ENCODE measurements around the gene SLCO4A1.

SLCO4A1 gene

DNA sequence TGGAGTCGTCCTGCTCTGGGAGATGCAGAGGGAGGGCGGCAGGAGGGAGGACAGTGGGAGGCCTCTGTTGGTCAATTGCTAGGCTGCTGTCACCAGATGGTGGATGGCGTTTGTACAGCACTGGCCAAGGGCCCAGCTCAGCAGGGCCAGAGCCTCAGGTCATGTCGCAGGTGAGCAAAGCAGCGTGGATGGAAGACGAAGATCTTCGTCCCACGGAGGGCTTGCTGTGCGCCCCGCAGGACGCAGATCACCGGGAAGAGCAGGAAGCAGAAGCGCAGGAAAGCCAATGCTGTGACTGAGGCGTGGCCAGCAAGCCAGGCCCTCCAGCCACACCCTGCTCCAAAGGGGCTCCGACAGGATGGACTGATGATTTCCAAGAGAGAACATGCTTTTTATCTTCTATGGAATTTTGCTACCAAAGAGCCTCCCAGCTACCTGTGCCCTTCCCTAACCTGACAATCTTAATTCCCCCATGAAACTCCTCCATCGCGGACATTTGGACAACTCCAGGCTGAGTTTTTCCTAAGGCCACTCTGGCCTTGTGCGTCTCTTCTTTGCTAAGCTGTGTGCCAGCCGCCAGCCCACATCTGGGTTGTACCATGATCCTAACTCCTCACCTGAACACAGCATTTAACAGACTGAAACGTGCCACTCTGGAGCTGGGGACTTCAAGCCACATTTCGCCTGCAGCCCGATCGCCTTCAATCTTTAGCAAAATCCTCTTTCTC is 3.5 kb upstream of the SLCO4A1 start:
- no peak for DNase-seq

DNA sequence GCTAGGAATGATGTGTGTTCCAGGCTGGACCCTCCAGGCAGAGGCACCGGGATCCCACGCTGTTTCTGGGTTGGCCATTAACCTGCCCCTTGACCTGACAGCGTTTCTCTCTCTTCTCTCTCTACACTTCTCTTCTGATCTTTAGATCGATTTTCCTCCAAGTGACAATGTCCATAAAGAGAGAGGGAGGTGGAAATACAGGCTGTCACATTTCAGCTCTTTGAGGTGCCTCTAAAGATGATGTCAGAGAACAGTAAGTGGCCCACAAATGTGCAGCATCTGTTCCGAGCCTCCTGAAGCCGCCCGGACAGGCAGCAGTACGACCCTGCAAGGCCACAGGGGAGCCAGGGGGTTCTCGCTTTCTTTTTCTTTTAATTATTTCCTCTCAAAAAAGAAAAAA is 2.5 kb upstream of the SLCO4A1 start:
- DNase-seq: no peak

DNA sequence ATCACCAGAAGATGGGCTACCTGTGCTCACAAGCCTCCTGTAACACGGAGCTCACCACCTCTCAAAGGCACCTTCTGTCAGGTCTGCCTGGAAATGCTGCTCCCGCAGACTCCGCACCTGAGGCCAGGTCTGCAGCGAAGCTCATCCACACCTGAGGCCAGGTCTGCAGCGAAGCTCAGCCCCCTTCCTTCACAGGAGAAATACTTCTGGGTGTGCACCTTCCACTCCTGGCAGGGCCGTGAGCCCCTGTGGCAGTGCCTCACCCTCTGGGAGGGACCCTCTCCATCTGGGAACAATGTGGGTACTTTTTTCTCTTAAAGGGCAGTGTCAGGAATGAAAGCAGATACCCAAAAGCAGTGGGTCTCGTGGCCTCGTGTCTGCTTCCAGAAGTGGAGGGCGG is 1.4 kb upstream of the SLCO4A1 start:
- DNase-seq: no peak

DNA sequence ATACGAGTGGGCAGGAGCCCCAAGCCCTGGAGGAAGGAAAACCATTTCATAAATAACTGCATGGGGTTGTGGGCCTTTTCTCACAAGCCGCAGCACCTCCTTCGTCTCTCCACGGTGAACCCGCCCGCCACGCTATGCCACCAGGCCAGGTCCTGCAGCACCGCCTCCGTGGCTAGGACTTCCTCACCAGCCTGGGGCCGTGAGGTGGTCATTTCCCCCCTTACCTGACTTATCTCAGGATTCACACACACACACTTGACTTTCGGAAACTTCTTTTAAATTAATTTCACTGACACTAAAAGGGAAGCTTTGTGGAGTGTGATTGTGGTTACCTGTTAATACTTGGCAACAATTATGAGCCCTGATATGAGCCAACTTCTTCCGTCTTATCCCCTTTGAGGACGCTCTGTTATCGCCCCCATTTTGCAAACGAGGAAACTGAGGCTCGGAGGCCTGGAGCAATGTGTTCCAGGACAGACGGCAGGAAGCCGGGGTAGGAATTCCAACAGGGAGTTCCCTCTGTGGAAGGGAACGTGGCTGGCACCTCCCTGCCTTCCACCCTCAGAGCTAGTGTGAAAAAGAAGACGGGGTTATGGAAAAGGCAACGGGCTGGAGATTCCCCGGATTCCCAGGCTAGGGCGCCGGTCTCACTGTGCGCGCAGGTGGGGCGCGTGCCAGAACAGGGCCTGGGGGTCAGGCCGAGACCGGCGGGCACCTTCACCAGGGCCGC is 817 bp upstream of the SLCO4A1 start:
- no peak for DNase-seq

DNA sequence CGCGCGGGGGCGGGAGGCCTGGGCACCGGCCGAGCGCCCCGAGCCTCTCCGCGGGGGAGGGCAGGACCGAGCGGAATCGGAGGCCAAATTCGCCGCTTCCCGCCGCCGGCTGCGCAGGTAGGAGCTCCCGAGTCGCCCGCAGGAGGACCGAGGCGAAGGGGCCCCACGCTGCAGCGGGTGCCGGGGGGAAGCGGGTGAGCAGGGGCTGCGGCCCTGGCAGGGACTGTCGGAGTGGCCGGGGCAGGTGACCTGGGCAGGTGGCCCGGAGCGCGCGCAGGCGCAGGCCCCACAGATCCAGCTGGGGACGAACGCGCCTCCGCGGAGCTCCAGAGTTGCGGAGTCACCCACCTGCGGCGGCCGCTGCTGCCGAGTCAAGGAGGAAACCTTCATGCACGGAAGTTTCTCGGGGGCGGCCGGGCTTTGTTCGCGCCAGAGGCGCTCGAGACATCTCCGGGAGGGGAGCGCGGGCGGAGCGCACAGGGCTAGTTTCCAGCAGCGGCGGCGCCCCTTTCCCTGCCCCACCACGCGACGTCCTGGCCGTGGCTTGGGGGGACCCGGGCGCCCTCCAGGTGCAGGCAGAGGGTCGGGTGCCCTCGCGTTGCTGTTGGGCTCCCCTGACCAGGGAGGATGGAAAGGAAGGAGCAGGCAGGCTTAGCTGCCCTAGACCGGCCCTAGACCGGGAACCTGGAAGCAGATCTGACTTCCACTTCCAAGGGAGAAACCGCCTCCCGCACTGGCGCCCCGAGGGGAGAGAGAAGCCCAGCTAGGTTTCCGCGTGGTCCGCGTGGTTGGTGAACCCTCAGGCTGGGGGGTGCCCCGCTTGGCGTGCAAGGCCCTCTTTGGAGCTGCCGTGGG is 590 bp downstream of the SLCO4A1 start:
- DNase-seq: no peak

DNA sequence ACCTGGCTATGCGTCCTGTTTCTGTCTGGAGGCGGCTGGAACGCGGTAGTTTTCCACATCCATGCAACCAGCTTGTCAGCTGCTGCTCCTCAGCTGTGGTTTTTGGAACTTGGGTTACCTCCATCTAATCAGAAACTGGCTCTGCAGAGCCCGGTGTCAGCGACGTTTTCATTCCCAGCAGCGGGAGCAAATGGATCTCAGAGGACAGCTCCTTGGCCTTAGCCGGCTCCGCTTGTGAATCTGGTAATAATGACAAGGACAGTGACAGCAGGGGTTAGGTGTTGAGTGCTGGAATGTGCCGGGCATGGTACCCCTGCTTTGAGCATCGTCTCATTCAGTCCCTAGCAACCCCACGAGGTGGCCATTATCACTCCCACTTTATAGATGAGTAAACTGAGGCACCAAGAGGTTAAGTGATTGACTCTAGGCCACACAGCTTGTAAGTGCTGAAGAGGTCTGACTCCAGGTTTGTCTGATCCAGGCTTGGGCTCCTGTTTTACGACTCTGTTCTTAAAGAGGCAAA is 1.3 kb downstream of the SLCO4A1 start:
- no peak for DNase-seq

DNA sequence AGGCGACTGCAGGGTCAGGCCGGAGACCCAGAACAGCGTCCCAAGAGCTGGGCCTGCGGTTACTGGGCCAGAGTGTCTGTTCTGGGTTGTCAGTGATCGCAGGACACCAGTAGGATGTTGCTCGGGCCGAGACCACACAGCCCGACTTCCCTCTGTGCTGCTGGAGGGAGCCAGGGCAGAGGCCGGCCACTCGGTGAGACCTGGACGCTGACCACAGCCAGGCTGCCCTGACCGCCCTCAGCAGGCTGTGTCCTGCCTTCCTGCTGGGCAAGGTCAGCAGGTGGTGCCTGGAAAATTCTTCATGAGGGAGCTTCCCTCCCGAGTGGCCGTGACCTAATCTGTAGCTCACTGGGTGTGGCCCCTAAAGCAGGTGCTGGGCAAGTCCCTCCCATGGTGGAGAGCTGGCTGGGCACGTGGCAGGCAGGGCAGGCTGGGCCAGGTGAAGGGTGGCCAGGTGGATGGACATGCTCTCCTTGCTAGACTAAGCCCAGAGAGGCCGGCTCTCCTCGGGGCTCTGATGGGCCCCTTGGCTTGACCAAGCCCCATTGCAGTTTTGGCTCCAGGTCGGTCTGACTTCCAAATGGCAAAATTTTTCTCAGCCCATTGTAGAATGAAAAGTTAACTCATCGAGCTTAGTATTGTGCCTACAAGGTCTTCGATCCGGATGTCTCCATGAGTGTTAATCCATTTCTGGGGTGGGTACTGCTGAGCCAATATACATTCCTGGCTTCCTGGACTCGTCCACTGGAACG is 1.9 kb downstream of the SLCO4A1 start:
- no peak for DNase-seq

DNA sequence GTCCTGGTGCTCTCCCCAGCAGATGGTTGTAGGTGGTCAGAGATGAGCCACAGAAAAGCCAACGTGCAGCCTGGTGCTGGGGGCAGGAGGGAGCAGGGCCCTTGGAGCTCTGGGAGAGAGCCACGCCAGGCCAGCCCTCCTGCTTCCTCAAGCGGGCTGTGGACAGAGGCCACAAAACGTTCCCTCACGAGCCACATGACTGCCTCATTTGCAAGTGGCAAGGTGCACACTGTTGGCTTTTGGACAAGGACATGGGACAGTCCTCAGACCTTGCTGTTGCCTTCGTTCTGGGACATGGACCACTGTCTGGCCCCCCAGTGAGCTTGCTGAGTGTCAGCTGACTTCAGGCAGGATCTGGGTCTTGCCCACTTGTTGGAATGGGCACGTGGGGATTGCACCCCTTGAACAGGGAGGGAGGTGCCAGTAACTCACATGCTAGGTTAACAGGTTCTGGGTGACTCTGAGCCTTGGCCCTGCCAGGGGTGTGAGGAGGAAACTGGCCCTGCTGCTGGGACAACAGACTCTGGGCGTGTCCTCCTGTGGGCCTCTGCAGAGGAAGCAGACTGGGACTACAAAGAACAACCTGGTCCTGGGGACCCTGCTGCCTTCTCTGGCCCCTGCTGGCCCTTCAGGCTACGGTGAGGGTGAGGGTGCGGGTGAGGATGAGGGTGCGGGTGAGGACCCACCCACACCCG is 2.6 kb downstream of the SLCO4A1 start:
- DNase-seq: no peak

DNA sequence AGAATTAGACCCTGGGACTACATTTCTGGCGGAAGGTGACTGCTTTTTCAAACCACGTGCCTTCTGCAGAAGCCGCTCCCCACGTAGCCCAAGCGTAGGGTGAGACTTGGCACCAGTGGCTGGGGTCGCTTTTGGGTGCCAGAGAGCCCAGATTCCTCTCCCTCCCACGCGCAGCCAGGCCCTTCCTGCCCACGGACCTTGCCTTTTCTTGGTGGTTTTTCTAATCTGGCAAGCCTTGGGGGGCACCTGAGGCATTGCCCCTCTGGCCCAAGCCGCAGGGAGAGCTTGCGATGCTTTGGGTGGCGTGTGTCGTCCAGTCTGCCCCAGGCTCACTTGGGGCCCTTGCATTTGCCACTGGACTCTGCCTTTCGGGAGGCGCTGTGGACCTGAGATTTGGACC is 3.3 kb downstream of the SLCO4A1 start:
- DNase-seq: no peak

DNA sequence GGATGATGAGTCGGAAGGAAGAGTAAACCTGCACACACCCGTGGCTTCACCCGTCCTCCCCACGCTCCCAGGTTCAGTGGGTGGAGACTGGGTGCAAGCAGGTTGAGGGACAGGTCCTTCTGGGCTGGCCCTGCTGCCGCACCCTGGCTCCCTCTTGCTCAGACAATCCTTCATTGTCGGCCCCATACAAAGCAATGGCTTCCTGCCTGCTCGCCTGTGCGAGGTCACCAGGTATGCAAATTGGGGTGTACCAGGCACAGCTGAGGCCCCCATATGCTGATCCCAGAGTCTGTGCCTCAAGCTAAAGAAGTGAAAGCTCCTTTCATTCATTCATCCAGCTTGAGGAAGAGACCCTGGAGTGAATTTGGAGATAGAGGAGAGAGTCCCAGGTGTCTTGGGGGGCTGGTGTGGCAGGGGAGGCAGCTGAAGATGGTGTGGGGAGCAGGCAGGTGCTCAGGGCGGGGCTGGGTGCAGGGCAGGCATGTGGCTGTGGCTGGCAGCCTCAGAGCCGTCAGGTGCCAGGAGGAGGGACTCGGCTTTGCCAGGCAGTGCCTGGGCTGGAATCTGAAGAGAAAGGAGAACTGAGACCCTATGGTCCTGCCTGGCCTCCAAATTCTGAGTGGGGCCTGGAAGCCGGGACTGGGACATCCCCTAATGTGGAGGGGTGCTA is 4.7 kb downstream of the SLCO4A1 start:
- DNase-seq: no peak

DNA sequence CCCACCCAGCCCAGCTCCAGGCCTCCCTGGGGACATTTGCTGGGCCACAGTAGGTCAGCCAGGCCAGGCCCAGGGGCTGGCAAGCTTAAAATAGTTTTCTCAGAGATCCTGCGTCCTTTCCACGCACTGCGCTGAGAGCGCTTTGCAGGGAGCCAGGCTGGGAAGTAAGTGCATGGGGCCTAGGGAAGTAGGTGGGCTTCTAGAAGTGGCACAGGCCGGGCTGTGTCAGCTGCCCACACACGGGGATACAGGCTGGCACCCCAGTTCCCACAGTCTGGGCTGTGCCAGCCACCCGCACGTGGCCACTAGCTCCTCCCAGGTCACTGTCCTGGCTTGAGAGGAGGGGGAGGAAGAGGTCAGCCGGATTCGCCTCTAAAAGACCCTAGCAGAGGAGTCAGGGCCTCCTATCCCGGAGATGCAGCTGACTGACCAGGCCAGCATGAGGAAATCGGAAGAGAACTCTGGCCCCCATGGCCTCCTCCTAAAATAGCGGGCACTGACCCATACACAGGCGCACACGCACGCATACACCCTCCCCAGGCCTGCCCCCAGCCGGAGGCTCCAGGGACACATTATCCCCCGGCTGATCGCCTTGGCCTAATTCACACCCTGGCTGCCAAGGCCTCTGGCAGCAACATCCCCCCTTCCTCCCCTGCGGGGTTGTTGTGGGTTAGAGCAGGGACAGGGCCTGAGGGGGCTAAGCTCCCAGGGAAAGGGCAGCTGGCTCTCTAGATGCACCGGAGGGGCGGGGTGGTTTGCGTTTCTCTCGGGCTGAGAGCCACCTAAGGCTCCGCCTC is 5.4 kb downstream of the SLCO4A1 start:
- DNase-seq: no peak

DNA sequence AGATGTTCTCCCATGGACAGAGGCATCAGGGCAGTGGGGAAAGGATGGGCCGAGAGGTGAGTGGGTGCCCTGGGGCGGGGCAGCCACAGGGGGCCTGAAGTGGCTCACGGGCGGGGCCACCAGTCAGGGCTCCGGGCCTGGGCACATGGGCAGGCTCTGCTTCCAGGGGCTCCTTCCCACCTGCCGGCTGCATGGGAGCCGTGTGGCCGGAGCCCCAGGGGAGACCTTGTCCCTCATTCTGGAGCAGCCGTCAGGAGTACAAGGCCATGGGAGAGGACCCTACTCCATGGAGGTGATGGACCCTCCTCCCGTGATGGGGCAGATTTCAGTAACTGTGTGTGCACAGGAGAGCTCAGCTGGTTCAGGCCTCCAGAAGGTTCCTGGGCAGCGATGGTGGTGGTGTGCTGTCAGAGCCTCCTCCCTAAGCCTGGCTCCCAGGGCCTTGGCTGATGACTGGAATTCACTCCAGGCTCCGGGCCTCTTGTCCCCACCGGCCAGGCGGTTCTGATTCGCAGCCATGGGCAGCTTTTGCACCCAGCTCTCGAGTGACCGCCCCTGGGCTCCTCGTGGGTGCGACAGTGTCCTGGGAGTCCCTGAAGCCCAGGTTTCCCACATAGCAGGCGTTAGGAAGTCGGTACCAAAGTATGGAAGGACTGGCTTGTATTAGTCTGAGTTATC is 6.2 kb downstream of the SLCO4A1 start:
- DNase-seq: no peak

DNA sequence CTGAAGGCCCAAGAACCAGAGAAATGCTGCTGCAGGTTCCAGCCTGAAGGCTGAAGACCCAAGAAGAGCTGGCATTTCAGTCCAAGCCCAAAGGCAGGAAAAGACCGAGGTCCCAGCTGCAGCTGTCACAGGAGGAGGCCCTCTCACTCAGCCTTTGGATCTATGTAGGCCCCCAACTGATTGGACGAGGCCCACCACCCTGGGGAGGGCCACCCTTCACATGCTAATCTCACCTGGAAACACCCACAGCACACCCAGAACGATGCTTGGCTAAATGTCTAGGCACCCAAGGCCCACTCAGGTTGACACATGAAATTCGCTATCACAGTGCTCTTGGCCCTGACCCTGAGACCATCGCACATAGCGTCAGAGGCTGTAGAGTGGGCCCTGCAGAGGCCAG is 6.8 kb downstream of the SLCO4A1 start:
- no peak for DNase-seq

DNA sequence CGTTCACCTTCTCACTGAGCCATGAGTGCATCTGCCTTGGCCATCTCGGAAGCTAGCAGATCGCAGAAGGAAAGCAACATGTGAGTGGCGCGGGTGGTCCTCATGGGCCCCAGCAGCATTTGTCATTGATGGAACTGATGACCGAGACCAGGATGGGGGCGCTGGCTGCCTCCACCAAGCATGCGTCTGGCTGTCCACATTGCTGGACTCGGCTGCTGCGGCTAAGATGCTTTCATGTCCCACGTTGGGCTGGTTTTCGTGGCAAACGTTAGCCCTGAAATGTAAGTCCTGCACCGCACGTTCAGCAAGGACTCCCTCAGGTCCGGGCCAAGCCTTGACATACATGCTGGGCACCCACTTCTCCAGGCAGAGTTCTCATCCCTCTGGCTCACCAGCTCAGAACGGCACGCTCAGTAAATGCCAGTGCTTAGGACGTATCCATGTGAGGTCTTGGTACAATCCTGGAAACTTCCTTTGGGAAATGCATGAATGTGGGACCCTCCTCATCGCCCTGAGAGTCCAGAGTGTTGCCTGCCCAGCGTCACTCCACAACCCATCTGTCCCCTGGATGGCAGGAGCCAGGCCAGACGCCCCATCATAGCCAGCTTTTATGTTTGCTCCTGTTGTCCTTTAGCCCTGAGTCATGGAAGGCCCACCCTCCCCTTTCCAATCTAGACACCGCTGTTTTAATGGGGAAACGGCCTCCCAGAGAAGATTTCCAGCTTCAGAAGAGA is 8.4 kb downstream of the SLCO4A1 start:
- DNase-seq: no peak

DNA sequence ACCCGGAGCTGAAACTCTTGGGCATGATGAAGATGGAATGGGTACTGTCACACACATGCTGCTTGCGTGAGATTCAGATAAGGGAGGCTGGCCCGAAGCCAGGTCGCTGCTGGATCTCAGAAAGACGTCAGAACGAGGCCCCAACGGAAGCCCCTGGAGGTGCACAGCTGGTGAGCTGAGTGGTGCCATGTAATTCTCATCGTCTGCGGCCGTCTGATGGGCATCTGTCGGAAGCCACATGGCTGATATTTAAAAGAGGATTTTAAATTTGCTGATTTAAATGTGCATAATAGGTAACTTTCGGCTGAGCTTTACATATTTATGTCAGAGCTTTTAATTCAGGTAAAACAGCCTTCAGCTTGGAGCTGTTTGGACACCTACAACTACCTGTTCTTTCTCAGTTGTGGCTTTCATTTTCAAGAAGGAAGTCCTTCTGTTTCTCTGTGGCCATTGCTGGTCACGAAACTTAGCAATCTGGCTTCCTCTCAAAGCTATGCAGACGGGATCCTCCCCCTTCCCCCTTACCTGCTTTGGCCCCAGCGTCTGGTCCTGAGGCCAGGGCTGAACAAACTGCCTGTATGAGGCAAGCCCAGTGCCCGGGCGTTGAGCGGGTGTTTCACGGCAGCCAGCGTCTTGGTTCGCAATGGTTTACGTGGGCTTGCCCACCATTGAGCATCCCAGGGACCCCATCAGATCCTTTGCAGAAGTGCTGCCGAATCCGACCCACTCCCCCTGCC is 9.2 kb downstream of the SLCO4A1 start:
- DNase-seq: no peak

DNA sequence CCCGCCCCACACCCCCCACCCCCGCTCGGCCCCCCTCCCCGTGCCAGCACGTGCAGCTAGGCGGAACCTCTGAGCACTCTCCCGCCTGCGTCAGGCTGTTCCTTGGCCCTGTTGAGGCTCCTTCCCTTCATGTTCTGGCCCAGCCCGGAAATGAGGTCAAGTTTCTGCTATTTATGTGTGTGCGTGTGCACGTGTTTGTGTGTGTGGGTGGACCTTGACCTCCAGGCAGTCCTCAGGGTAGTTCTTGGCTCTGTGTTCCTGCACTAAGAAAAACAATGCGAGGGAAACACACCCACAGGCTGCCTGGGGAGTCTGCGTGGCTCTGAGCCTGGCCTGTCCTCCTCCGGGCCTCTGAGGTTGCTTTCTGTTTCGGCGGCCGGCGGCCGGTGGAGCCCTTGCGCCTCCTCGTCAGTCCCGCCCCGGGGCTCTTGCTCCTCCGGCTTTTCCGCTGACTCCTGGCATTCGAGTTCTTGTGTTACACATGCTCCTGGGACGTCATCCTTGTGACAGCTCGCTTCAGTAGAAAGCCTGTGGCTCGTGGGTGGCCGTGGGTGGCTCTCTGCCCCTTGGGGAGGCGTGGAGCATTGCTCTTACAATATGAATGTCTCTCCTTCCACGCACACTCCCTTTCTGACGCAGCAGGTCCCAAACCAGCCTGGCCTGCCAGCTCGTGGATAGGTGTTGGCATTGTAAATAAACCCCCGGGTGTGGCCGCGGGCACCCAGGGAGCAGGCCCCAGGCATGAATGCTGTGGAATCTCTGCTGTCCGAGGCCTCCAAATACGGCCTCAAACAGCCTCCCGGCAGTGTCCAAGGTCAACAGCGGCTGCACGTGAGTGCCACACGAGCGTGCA is 10.0 kb downstream of the SLCO4A1 start:
- DNase-seq: peak; percentile 95

DNA sequence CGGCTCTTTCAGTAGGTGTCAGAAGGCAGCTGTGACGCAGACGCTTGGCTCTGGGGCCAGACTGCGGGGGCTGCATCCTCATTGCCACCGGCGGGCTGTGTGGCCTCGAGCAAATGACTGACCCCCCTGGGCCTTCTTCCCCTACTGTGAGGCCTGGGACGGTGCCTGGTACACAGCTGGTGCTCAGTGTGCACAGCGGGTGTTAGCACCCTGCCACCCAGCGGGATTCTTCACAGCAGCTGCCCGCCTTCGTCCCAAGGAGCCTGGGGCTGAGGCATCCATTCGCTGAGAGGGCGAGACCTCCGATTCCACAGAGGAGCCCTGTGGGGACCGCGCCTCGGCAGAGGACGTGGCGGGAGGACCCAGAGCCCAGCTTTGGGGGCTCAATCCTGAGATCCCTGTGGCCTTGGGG is 10.6 kb downstream of the SLCO4A1 start:
- no peak for DNase-seq

DNA sequence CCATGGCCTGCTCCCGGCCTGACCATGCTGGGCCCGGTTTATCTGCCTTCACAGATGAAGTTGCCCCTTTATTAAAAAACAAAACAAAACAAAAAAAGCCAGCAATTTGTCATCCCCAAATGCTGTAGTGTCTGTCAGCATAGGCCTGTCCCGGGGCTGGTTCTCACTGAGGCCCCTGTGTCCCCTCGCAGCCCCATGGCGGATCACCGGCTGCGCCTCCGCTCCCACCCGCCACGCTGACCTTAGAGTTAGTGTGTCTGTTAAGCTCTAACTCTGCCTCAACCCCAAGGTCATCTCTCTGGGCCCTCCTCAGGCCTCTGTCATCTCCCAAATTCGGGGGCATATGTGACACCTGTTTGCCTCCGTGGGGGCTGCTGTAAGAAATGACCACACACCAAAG is 11.1 kb downstream of the SLCO4A1 start:
- no peak for DNase-seq
